Measurements from ENCODE around the gene CLMP.

GRCh38 chr11:123125169-123125568, 69.9 kb downstream of the CLMP start:
- no peak for TF ChIP-seq POLR2A (IDR thresholded peaks at IDR 0.05)
- no peak for TF ChIP-seq CTCF (IDR thresholded peaks at IDR 0.05)
- TF ChIP-seq EP300 (IDR thresholded peaks at IDR 0.05): no peak

All from ovary (tissue), 3 donors.